ENCODE data around the gene CNOT6.

Gene CNOT6

GRCh38 chr5:180535573-180535972, 41.4 kb downstream of the CNOT6 start:
- no peak for TF ChIP-seq CTCF (IDR thresholded peaks at IDR 0.05; ENCODE audit: low read length)
- TF ChIP-seq EZH2 (IDR thresholded peaks at IDR 0.05; ENCODE audit: borderline replicate concordance, low read length) = no peak
- Histone ChIP-seq H3K36me3 (ENCODE audit: insufficient read depth, low read length) (peaks cover 66% of the 10 kb centered on the region), H3K9me3 (ENCODE audit: low read length) (no peaks in the 10 kb centered on the region), H2AFZ (ENCODE audit: low read length) (no peak overlapping the region), H3K9ac (ENCODE audit: low read length) (no peak overlapping the region), H3K9me2 (ENCODE audit: low read depth, low read length) (no peaks in the 10 kb centered on the region), H4K20me1 (ENCODE audit: insufficient read depth, low read length) (no peaks in the 10 kb centered on the region), H3K4me3 (ENCODE audit: low read depth, low read length, poor library complexity, severe bottlenecking) (no peak overlapping the region), H3K27ac (ENCODE audit: low read depth, low read length, poor library complexity, severe bottlenecking) (no peak overlapping the region), H3K27me3 (ENCODE audit: insufficient read depth, low read length) (no peaks in the 10 kb centered on the region), H3K4me2 (ENCODE audit: low read length) (no peak overlapping the region), H3F3A (ENCODE audit: insufficient read depth, low read length) (no peaks in the 10 kb centered on the region), H3K79me2 (ENCODE audit: insufficient read depth, low read length) (peaks cover 11% of the 10 kb centered on the region; the same call in 1 of the 2 replicates), H3K4me1 (ENCODE audit: insufficient read depth, low read length, severe bottlenecking) (no peaks in the 10 kb centered on the region)

- H3K27me3 ChIP-seq (ENCODE audit: insufficient read depth, low read length) = no peaks in the 10 kb centered on the region
- no peak overlapping the region for H3K4me2 ChIP-seq (ENCODE audit: low read length)
- H3F3A ChIP-seq (ENCODE audit: insufficient read depth, low read length) = no peaks in the 10 kb centered on the region
- H3K9ac ChIP-seq (ENCODE audit: low read length) = no peak overlapping the region
- no peaks in the 10 kb centered on the region for H3K4me1 ChIP-seq (ENCODE audit: insufficient read depth, low read length, severe bottlenecking)
- H3K4me3 ChIP-seq (ENCODE audit: low read depth, low read length, poor library complexity, severe bottlenecking) = no peak overlapping the region
- TF ChIP-seq CTCF (IDR thresholded peaks at IDR 0.05; ENCODE audit: low read length) (no peak), EZH2 (IDR thresholded peaks at IDR 0.05; ENCODE audit: borderline replicate concordance, low read length) (no peak)
- no peaks in the 10 kb centered on the region for H4K20me1 ChIP-seq (ENCODE audit: insufficient read depth, low read length)
- no peak overlapping the region for H2AFZ ChIP-seq (ENCODE audit: low read length)
- no peak overlapping the region for H3K27ac ChIP-seq (ENCODE audit: low read depth, low read length, poor library complexity, severe bottlenecking)
- peaks cover 11% of the 10 kb centered on the region for H3K79me2 ChIP-seq (ENCODE audit: insufficient read depth, low read length)
- H3K9me3 ChIP-seq (ENCODE audit: low read length) = peaks cover under 1% of the 10 kb centered on the region; the same call in 1 of the 2 replicates
- peaks cover 75% of the 10 kb centered on the region for H3K36me3 ChIP-seq (ENCODE audit: insufficient read depth, low read length)
- no peaks in the 10 kb centered on the region for H3K9me2 ChIP-seq (ENCODE audit: low read depth, low read length)
Observed at GRCh38 chr5:180540050-180540694, 46.0 kb downstream of the CNOT6 start.

- H3K9me3 ChIP-seq (ENCODE audit: low read length) = peaks cover 3% of the 10 kb centered on the region; the same call in 1 of the 2 replicates
- no peak for TF ChIP-seq EZH2 (IDR thresholded peaks at IDR 0.05; ENCODE audit: borderline replicate concordance, low read length)
- no peak for TF ChIP-seq CTCF (IDR thresholded peaks at IDR 0.05; ENCODE audit: low read length)
Observed at GRCh38 chr5:180541710-180542109, 47.5 kb downstream of the CNOT6 start.

More at GRCh38 chr5:180541710-180542109, 47.5 kb downstream of the CNOT6 start:
- H3K4me3 ChIP-seq (ENCODE audit: low read depth, low read length, poor library complexity, severe bottlenecking) = no peak overlapping the region
- H3K27me3 ChIP-seq (ENCODE audit: insufficient read depth, low read length) = no peaks in the 10 kb centered on the region
- H3K4me1 ChIP-seq (ENCODE audit: insufficient read depth, low read length, severe bottlenecking) = no peaks in the 10 kb centered on the region
- no peaks in the 10 kb centered on the region for H3K9me2 ChIP-seq (ENCODE audit: low read depth, low read length)
- H3K36me3 ChIP-seq (ENCODE audit: insufficient read depth, low read length) = peaks cover 71% of the 10 kb centered on the region
- H3K79me2 ChIP-seq (ENCODE audit: insufficient read depth, low read length) = peaks cover 17% of the 10 kb centered on the region
- no peak overlapping the region for H3K27ac ChIP-seq (ENCODE audit: low read depth, low read length, poor library complexity, severe bottlenecking)
- no peak overlapping the region for H3K9ac ChIP-seq (ENCODE audit: low read length)
- H2AFZ ChIP-seq (ENCODE audit: low read length) = no peak overlapping the region
- H3K4me2 ChIP-seq (ENCODE audit: low read length) = no peak overlapping the region
- H4K20me1 ChIP-seq (ENCODE audit: insufficient read depth, low read length) = no peaks in the 10 kb centered on the region
- H3F3A ChIP-seq (ENCODE audit: insufficient read depth, low read length) = no peaks in the 10 kb centered on the region

Measured in OCI-LY1 (cell line).